HepG2 (cell line): ENCODE measurements around the gene SLC35B2. TPM values are rescaled to one million over a fixed set of nuclear protein-coding genes. Genes with fewer than 3 reads are reported as not detected.

Experiments used
- ETV5 ChIP-seq: IDR thresholded peaks from 2 replicates; pipeline ENCODE4 v1.6.1; 2018; ENCODE audit warnings: missing biosample characterization, missing genetic modification reagents, inconsistent platforms, borderline replicate concordance
- FOSL2 ChIP-seq: sonication (generic); formaldehyde crosslinking; IDR thresholded peaks from 2 replicates; pipeline ENCODE4 v1.4.0; 2020; ENCODE audit warnings: missing genetic modification reagents
- FOXJ3 ChIP-seq: sonication (generic); formaldehyde crosslinking; IDR thresholded peaks from 2 replicates; pipeline ENCODE4 v1.4.0; 2020; ENCODE audit warnings: missing genetic modification reagents, mild to moderate bottlenecking, borderline replicate concordance
- HDAC1 ChIP-seq: sonication (generic); formaldehyde crosslinking; IDR thresholded peaks from 2 replicates; pipeline ENCODE4 v1.5.1; 2020; ENCODE audit warnings: mild to moderate bottlenecking, missing genetic modification reagents
- HHEX ChIP-seq: IDR thresholded peaks from 2 replicates; pipeline ENCODE4 v1.6.1; 2016; ENCODE audit warnings: control low read depth
- HOXA3 ChIP-seq: sonication (generic); formaldehyde crosslinking; IDR thresholded peaks from 2 replicates; pipeline ENCODE4 v1.5.0; 2020; ENCODE audit warnings: missing genetic modification reagents
- NR2F6 ChIP-seq, 2 experiments: IDR thresholded peaks; 2 replicates each; pipeline ENCODE4 v1.6.1; 2016; ENCODE audit warnings: antibody characterized with exemption in 1 of 2, mild to moderate bottlenecking in 1 of 2
- SIN3B ChIP-seq: fragments of 150-350 bp; IDR thresholded peaks from 2 replicates; pipeline ENCODE4 v1.6.1; 2014; ENCODE audit warnings: low read length
- SNRNP70 ChIP-seq: fragments of 200-400 bp; formaldehyde crosslinking; IDR thresholded peaks from 2 replicates; pipeline ENCODE4 v1.6.1; 2017; ENCODE audit warnings: mild to moderate bottlenecking, low read depth, low read length, moderate library complexity
- SRSF9 ChIP-seq: fragments of 200-400 bp; formaldehyde crosslinking; IDR thresholded peaks from 2 replicates; pipeline ENCODE4 v1.6.1; 2018; ENCODE audit warnings: borderline replicate concordance, mild to moderate bottlenecking, low read depth, low read length; ENCODE audit not compliant: insufficient read depth, poor library complexity, severe bottlenecking
- U2AF1 ChIP-seq: fragments of 200-400 bp; formaldehyde crosslinking; optimal IDR thresholded peaks from 2 replicates; pipeline ENCODE3; 2017; ENCODE audit warnings: mild to moderate bottlenecking, low read depth, low read length
- ZKSCAN1 ChIP-seq: fragments of 150-350 bp; IDR thresholded peaks from 2 replicates; pipeline ENCODE4 v1.6.1; 2014; ENCODE audit warnings: low read length
- ZMYM2 ChIP-seq: sonication (generic); formaldehyde crosslinking; IDR thresholded peaks from 2 replicates; pipeline ENCODE4 v1.8.0; 2022; ENCODE audit warnings: mild to moderate bottlenecking, missing genetic modification reagents
- ZMYM3 ChIP-seq: sonication (generic); formaldehyde crosslinking; IDR thresholded peaks from 2 replicates; pipeline ENCODE4 v1.5.1; 2020; ENCODE audit warnings: mild to moderate bottlenecking, missing genetic modification reagents
- ZNF333 ChIP-seq: sonication (generic); formaldehyde crosslinking; IDR thresholded peaks from 2 replicates; pipeline ENCODE4 v1.4.0; 2020; ENCODE audit warnings: mild to moderate bottlenecking, missing genetic modification reagents, borderline replicate concordance
- ZNF460 ChIP-seq: sonication (generic); formaldehyde crosslinking; IDR thresholded peaks from 2 replicates; pipeline ENCODE4 v1.5.1; 2020; ENCODE audit warnings: missing genetic modification reagents, mild to moderate bottlenecking, borderline replicate concordance
- polyA plus RNA-seq, 8 experiments: library from polyadenylated mRNA; depleted of rRNA in 3 of 8; stranded (reverse) in 7 of 8; unstranded in 1 of 8; fragments of >200 nt; fragmentation: Illumina TruSeq in 4 of 8; extraction: Trizol in 4 of 8; gene quantifications; 2 replicates each; pipeline versions ENCODE4 v1.2.1 to v1.2.3, GENCODE V29; 2011 to 2016; ENCODE audit warnings: low read depth in 4 of 8, missing spikeins in 1 of 8, mixed read lengths in 1 of 8; ENCODE audit not compliant: insufficient read depth in 1 of 8
- total RNA-seq, 5 experiments: library from RNA; depleted of rRNA; stranded (reverse); fragments of >200 nt; fragmentation: Illumina TruSeq; extraction: Trizol; gene quantifications; 2 replicates each; pipeline ENCODE4 v1.2.3, GENCODE V29; 2016; ENCODE audit warnings: low read depth in 1 of 5
- TF ChIP-seq, protein P1 (sequence below): sonication (generic); formaldehyde crosslinking; IDR thresholded peaks from 2 replicates; pipeline ENCODE4 v1.4.0; 2020; ENCODE audit warnings: missing genetic modification reagents, borderline replicate concordance
- TF ChIP-seq, protein P2 (sequence below): sonication (generic); formaldehyde crosslinking; IDR thresholded peaks from 2 replicates; pipeline ENCODE4 v1.4.0; 2020; ENCODE audit warnings: mild to moderate bottlenecking, missing genetic modification reagents
- TF ChIP-seq, protein P3 (sequence below): sonication (generic); formaldehyde crosslinking; IDR thresholded peaks from 2 replicates; pipeline ENCODE4 v1.5.0; 2020; ENCODE audit warnings: missing genetic modification reagents, mild to moderate bottlenecking, borderline replicate concordance

Gene SLC35B2
- total and polyA plus RNA-seq, 2 of the 13 experiments (the other 11 are each of a cell fraction or from before 2014, with no cell fraction given) = 61.1 to 148 TPM

DNA sequence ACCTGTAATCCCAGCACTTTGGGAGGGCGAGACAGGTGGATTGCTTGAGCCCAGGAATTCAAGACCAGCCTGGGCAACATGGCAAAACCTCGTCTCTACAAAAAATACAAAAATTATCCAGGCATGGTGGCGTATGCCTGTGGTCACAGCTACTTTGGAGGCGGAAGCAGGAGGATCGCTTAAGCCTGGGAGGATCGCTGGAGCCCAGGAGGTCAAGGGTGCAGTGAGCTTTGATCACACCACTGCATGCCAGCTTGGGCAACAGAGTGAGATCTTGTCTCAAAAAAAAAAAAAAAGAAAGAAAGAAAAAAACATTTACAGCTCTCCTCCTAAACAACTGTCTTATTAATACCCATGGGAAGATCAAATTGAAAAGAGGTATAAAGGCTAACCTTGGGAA is 49.4 kb downstream of the SLC35B2 start (continued):
- no peak for TF ChIP-seq SNRNP70
- TF ChIP-seq ZMYM2 (CRISPR knock-in tag) = 0 out of 2 replicates have a peak, but pooled peaks have one; percentile 25
- TF ChIP-seq, protein P1, sequence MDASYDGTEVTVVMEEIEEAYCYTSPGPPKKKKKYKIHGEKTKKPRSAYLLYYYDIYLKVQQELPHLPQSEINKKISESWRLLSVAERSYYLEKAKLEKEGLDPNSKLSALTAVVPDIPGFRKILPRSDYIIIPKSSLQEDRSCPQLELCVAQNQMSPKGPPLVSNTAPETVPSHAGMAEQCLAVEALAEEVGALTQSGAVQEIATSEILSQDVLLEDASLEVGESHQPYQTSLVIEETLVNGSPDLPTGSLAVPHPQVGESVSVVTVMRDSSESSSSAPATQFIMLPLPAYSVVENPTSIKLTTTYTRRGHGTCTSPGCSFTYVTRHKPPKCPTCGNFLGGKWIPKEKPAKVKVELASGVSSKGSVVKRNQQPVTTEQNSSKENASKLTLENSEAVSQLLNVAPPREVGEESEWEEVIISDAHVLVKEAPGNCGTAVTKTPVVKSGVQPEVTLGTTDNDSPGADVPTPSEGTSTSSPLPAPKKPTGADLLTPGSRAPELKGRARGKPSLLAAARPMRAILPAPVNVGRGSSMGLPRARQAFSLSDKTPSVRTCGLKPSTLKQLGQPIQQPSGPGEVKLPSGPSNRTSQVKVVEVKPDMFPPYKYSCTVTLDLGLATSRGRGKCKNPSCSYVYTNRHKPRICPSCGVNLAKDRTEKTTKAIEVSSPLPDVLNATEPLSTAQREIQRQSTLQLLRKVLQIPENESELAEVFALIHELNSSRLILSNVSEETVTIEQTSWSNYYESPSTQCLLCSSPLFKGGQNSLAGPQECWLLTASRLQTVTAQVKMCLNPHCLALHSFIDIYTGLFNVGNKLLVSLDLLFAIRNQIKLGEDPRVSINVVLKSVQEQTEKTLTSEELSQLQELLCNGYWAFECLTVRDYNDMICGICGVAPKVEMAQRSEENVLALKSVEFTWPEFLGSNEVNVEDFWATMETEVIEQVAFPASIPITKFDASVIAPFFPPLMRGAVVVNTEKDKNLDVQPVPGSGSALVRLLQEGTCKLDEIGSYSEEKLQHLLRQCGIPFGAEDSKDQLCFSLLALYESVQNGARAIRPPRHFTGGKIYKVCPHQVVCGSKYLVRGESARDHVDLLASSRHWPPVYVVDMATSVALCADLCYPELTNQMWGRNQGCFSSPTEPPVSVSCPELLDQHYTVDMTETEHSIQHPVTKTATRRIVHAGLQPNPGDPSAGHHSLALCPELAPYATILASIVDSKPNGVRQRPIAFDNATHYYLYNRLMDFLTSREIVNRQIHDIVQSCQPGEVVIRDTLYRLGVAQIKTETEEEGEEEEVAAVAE (CRISPR knock-in tag) = no peak
- TF ChIP-seq U2AF1 = no peak
- TF ChIP-seq HOXA3 (CRISPR knock-in tag) = peak; percentile 35; the same call in 1 of the 2 replicates
- TF ChIP-seq, protein P2, sequence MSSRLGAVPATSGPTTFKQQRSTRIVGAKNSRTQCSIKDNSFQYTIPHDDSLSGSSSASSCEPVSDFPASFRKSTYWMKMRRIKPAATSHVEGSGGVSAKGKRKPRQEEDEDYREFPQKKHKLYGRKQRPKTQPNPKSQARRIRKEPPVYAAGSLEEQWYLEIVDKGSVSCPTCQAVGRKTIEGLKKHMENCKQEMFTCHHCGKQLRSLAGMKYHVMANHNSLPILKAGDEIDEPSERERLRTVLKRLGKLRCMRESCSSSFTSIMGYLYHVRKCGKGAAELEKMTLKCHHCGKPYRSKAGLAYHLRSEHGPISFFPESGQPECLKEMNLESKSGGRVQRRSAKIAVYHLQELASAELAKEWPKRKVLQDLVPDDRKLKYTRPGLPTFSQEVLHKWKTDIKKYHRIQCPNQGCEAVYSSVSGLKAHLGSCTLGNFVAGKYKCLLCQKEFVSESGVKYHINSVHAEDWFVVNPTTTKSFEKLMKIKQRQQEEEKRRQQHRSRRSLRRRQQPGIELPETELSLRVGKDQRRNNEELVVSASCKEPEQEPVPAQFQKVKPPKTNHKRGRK (CRISPR knock-in tag) = no peak
- TF ChIP-seq HDAC1 (CRISPR knock-in tag) = no peak
- peak; percentile 58; the same call in 1 of the 2 replicates for TF ChIP-seq ETV5 (CRISPR knock-in tag)
- no peak for TF ChIP-seq ZNF333
- peak; percentile 79 for TF ChIP-seq NR2F6 (IDR thresholded peaks at IDR 0.05)
- TF ChIP-seq NR2F6 (CRISPR knock-in tag; IDR thresholded peaks at IDR 0.05) = peak; percentile 86
- TF ChIP-seq ZNF460 (CRISPR knock-in tag) = peak; percentile 80; the same call in 1 of the 2 replicates
- TF ChIP-seq ZMYM3 (CRISPR knock-in tag) = peak; percentile 65
- TF ChIP-seq HHEX (CRISPR knock-in tag) = no peak
- TF ChIP-seq SIN3B = no peak
- TF ChIP-seq SRSF9 = no peak
- no peak; the same call in 1 of the 2 replicates for TF ChIP-seq FOSL2 (CRISPR knock-in tag)
- TF ChIP-seq FOXJ3 (CRISPR knock-in tag) = no peak
- TF ChIP-seq ZKSCAN1 = no peak
- TF ChIP-seq, protein P3, sequence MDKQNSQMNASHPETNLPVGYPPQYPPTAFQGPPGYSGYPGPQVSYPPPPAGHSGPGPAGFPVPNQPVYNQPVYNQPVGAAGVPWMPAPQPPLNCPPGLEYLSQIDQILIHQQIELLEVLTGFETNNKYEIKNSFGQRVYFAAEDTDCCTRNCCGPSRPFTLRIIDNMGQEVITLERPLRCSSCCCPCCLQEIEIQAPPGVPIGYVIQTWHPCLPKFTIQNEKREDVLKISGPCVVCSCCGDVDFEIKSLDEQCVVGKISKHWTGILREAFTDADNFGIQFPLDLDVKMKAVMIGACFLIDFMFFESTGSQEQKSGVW (CRISPR knock-in tag) = no peak
